ENCODE results near the gene PRR3.
"Not testable (repeated sequence)": the region's sequence is repeated elsewhere in the genome, so short reads cannot be mapped to it uniquely, and the experiment has no call there.

Gene PRR3

DNA sequence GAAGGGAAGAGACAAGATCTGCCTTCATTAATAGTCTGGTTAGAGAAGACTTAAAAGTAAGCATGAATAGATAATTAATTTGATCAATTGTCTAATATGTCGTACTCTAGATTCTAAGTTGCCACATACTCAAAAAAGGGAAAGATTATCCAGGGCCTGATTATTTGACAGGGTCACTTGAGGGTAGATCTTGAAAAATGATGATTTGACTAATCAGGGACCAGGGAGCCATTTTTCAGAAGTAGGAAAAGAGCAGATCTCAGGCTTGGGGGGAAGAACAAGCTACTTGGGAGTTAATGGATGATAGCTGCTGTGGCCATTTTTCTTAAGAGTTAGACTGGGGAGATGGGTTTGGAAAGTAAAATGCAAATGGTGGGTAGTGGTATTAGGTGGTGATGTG, 35.2 kb downstream of the PRR3 start:
- ATAC-seq (replicated peaks; ENCODE audit: extremely low read depth, poor library complexity, severe bottlenecking) (no peak), DNase-seq (ENCODE audit: low spot score in 2 of 2) (no peak)
- H3K27me3 Mint-ChIP-seq, result no peaks in the 10 kb centered on the region
- no peaks in the 10 kb centered on the region for H3K9me3 Mint-ChIP-seq
- H3K4me3 Mint-ChIP-seq, result no peak overlapping the region
- H3K36me3 Mint-ChIP-seq (ENCODE audit: insufficient read depth), result peaks cover 55% of the 10 kb centered on the region
- peak overlapping the region; percentile 45 for H3K27ac Mint-ChIP-seq (ENCODE audit: low read depth)
- H3K4me1 Mint-ChIP-seq, result peaks cover 13% of the 10 kb centered on the region

DNA sequence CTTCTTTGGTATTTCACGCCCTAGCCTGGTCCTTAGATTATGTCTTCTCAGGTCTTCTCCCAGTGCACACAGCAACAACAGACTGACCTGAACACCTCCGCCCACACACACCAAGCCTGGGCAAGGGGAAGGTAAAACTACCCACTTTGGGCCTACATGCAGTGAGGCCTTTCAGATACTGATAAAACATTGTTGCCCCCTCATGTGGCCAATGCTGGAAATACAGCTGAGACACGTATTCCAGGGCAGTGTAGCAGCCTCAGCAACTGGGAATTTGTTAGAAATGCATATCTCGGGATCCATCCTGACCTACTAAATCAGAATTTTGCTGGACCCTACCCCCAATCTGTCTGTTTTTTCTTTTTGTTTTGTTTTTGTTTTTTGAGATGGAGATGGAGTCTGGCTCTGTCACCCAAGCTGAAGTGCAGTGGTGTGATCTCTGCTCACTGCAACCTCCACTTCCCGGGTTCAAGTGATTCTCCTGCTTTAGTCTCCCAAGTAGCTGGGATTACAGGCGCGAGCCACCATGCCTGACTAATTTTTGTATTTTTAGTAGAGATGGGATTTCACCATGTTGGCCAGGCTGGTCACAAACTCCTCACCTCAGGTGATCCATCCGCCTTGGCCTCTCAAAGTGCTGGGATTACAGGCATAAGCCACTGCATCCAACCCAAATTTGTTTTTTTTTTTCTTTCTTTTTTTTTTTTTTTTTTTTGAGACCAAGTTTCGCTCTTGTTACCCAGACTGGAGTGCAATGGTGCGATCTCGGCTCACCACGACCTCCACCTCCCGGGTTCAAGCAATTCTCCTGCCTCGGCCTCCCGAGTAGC, 40.4 kb downstream of the PRR3 start:
- Mint-ChIP-seq H3K4me1 (peaks cover 26% of the 10 kb centered on the region), H3K36me3 (ENCODE audit: insufficient read depth) (peaks cover 24% of the 10 kb centered on the region), H3K27ac (ENCODE audit: low read depth) (peak overlapping the region; percentile 7)
- H3K27me3 Mint-ChIP-seq, H3K9me3 Mint-ChIP-seq, H3K4me3 Mint-ChIP-seq: not testable (repeated sequence)
- DNase-seq (ENCODE audit: low spot score in 2 of 2) (peak; percentile 74 to 82), ATAC-seq (replicated peaks; ENCODE audit: extremely low read depth, poor library complexity, severe bottlenecking) (peak; percentile 83)

GRCh38 chr6:30598912-30599624, 42.0 kb downstream of the PRR3 start:
- peak overlapping the region; percentile 19 for H3K27ac Mint-ChIP-seq (ENCODE audit: low read depth)
- peaks cover 33% of the 10 kb centered on the region for H3K4me1 Mint-ChIP-seq
- H3K9me3 Mint-ChIP-seq, result no peaks in the 10 kb centered on the region
- no peaks in the 10 kb centered on the region for H3K27me3 Mint-ChIP-seq
- DNase-seq (ENCODE audit: low spot score in 2 of 2) (no peak), ATAC-seq (replicated peaks; ENCODE audit: extremely low read depth, poor library complexity, severe bottlenecking) (no peak)
- no peak overlapping the region for H3K4me3 Mint-ChIP-seq
- peaks cover 35% of the 10 kb centered on the region for H3K36me3 Mint-ChIP-seq (ENCODE audit: insufficient read depth)

GRCh38 chr6:30599625-30600324, 42.7 kb downstream of the PRR3 start:
- Mint-ChIP-seq H3K36me3 (ENCODE audit: insufficient read depth) (peaks cover 41% of the 10 kb centered on the region), H3K4me3 (no peak overlapping the region), H3K9me3 (no peaks in the 10 kb centered on the region), H3K4me1 (peaks cover 33% of the 10 kb centered on the region), H3K27ac (ENCODE audit: low read depth) (peak overlapping the region; percentile 19), H3K27me3 (no peaks in the 10 kb centered on the region)
- ATAC-seq (replicated peaks; ENCODE audit: extremely low read depth, poor library complexity, severe bottlenecking) (no peak), DNase-seq (ENCODE audit: low spot score in 2 of 2) (no peak)

GRCh38 chr6:30600451-30600961, 43.4 kb downstream of the PRR3 start:
- Mint-ChIP-seq H3K27ac (ENCODE audit: low read depth) (peak overlapping the region; percentile 81), H3K9me3 (no peaks in the 10 kb centered on the region), H3K4me3 (no peak overlapping the region), H3K27me3 (no peaks in the 10 kb centered on the region), H3K36me3 (ENCODE audit: insufficient read depth) (peaks cover 46% of the 10 kb centered on the region), H3K4me1 (peaks cover 33% of the 10 kb centered on the region)
- ATAC-seq (replicated peaks; ENCODE audit: extremely low read depth, poor library complexity, severe bottlenecking), result no peak
- DNase-seq (ENCODE audit: low spot score in 2 of 2), result no peak

- Mint-ChIP-seq H3K36me3 (ENCODE audit: insufficient read depth) (peaks cover 53% of the 10 kb centered on the region), H3K27ac (ENCODE audit: low read depth) (peak overlapping the region; percentile 81), H3K27me3 (no peaks in the 10 kb centered on the region), H3K4me3 (no peak overlapping the region), H3K9me3 (no peaks in the 10 kb centered on the region), H3K4me1 (peaks cover 39% of the 10 kb centered on the region)
- DNase-seq (ENCODE audit: low spot score in 2 of 2), result peak in 1 of 2 donors; percentile 33
- ATAC-seq (replicated peaks; ENCODE audit: extremely low read depth, poor library complexity, severe bottlenecking), result peak; percentile 60
Measured at GRCh38 chr6:30601436-30601814, 44.3 kb downstream of the PRR3 start.

- H3K36me3 Mint-ChIP-seq (ENCODE audit: insufficient read depth), result peaks cover 58% of the 10 kb centered on the region
Measured at GRCh38 chr6:30601815-30602641, 44.9 kb downstream of the PRR3 start.

GRCh38 chr6:30603961-30604360, 46.9 kb downstream of the PRR3 start:
- no peak for DNase-seq (ENCODE audit: low spot score in 2 of 2)
- no peak for ATAC-seq (replicated peaks; ENCODE audit: extremely low read depth, poor library complexity, severe bottlenecking)
- peaks cover 45% of the 10 kb centered on the region for H3K4me1 Mint-ChIP-seq
- no peaks in the 10 kb centered on the region for H3K27me3 Mint-ChIP-seq
- no peak overlapping the region for H3K4me3 Mint-ChIP-seq
- no peaks in the 10 kb centered on the region for H3K9me3 Mint-ChIP-seq
- H3K36me3 Mint-ChIP-seq (ENCODE audit: insufficient read depth), result peaks cover 72% of the 10 kb centered on the region
- H3K27ac Mint-ChIP-seq (ENCODE audit: low read depth), result no peak overlapping the region

More at GRCh38 chr6:30601815-30602641, 44.9 kb downstream of the PRR3 start:
- H3K9me3 Mint-ChIP-seq, result no peaks in the 10 kb centered on the region
- peaks cover 39% of the 10 kb centered on the region for H3K4me1 Mint-ChIP-seq
- H3K27ac Mint-ChIP-seq (ENCODE audit: low read depth), result peak overlapping the region; percentile 81
- H3K27me3 Mint-ChIP-seq, result no peaks in the 10 kb centered on the region
- H3K4me3 Mint-ChIP-seq, result no peak overlapping the region
- DNase-seq (ENCODE audit: low spot score in 2 of 2) (no peak), ATAC-seq (replicated peaks; ENCODE audit: extremely low read depth, poor library complexity, severe bottlenecking) (no peak)

DNA sequence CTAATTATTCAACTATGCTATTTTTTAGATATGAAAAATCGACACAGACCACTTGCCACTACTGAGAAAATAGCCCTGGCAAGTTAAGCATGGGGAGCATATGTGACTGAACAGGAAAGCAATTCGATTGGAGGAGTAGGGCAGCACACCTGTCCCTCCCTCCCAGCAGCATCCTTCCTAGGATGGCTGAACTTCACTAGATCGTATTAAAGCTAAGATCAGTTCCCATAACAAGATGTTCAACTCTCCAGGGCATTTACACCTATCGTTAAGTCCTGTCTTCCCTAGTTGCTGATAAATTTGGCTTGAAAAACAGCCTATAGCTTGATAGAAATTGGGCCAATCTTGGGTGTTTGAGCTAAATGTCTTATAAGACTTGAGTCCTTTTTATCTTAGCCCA, 53.0 kb downstream of the PRR3 start:
- DNase-seq (ENCODE audit: low spot score in 2 of 2), result no peak
- Mint-ChIP-seq H3K36me3 (ENCODE audit: insufficient read depth) (peaks cover 64% of the 10 kb centered on the region), H3K4me3 (no peak overlapping the region), H3K27me3 (no peaks in the 10 kb centered on the region), H3K27ac (ENCODE audit: low read depth) (peak overlapping the region; percentile 87), H3K9me3 (no peaks in the 10 kb centered on the region), H3K4me1 (peaks cover 67% of the 10 kb centered on the region)
- ATAC-seq (replicated peaks; ENCODE audit: extremely low read depth, poor library complexity, severe bottlenecking), result no peak

DNA sequence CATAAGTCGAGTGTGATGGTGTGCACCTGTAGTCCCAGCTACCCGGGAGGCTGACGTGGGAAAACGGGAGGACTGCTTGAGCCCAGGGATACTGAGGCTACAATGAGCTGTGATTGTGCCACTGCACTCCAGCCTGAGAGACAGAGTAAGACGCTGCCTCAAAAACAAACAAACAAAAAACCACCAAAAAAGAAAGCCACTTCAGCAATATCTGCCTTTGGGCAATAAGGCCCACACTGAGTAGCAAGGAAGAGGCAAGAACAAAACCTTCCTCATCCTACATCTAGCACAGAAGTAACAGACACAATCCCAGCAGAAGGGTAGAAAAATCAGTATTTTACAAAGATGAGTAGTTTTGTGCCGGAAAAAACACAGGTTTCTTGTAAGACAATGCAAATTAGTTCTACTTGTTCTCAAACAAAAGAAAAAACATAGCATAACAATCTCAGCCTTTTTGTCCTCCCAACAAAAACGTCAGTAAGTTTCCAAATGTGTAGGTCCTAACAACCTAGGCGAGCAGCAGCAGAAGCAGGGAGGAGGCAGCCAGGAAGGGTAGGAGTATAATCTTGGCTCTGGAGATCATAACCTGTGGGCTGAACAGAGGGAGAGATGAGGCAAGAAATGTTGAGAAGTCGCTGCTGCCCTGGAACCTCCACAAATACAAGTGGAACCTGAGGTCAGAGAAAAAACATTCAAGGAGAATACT, 54.2 kb downstream of the PRR3 start:
- peaks cover 64% of the 10 kb centered on the region for H3K36me3 Mint-ChIP-seq (ENCODE audit: insufficient read depth)
- no peaks in the 10 kb centered on the region for H3K9me3 Mint-ChIP-seq
- H3K27ac Mint-ChIP-seq (ENCODE audit: low read depth), result peak overlapping the region; percentile 87
- no peaks in the 10 kb centered on the region for H3K27me3 Mint-ChIP-seq
- DNase-seq (ENCODE audit: low spot score in 2 of 2) (no peak), ATAC-seq (replicated peaks; ENCODE audit: extremely low read depth, poor library complexity, severe bottlenecking) (no peak)
- H3K4me1 Mint-ChIP-seq, result peaks cover 75% of the 10 kb centered on the region
- no peak overlapping the region for H3K4me3 Mint-ChIP-seq

- no peak for ATAC-seq (replicated peaks; ENCODE audit: extremely low read depth, poor library complexity, severe bottlenecking)
- H3K4me1 Mint-ChIP-seq, result peaks cover 75% of the 10 kb centered on the region
- peak overlapping the region; percentile 87 for H3K27ac Mint-ChIP-seq (ENCODE audit: low read depth)
- H3K9me3 Mint-ChIP-seq, result no peaks in the 10 kb centered on the region
- no peak overlapping the region for H3K4me3 Mint-ChIP-seq
- H3K36me3 Mint-ChIP-seq (ENCODE audit: insufficient read depth), result peaks cover 64% of the 10 kb centered on the region
- no peak for DNase-seq (ENCODE audit: low spot score in 2 of 2)
- no peaks in the 10 kb centered on the region for H3K27me3 Mint-ChIP-seq
Measured at GRCh38 chr6:30611856-30612194, 54.7 kb downstream of the PRR3 start.

All from central memory CD8-positive, alpha-beta T cell (primary cell).